Spleen (tissue), 11 donors: ENCODE measurements around the gene CAMK1D. TPM values are rescaled to one million over a fixed set of nuclear protein-coding genes. Genes with fewer than 3 reads are reported as not detected.

Experiments used
- DNase-seq: peaks from one replicate; pipeline ENCODE4 v3.0.0-alpha.2; 2020
- H3K27ac ChIP-seq, 8 donors: fragments of 200-600 bp; sonication (generic) in 7 of 8; 1 replicate in 4 of 8; 2 replicates in 4 of 8; pipeline versions ENCODE4 v1.5.0 to v1.8.0; 2016 to 2021; ENCODE audit warnings: inconsistent platforms in 4 of 8, mild to moderate bottlenecking in 4 of 8, moderate library complexity in 1 of 8
- H3K27me3 ChIP-seq, 7 donors: fragments of 200-600 bp; sonication (generic) in 6 of 7; replicated peaks in 1 of 7; 1 replicate in 4 of 7; 2 replicates in 3 of 7; pipeline versions ENCODE4 v1.5.0 to v1.8.0; 2016 to 2021; ENCODE audit warnings: inconsistent platforms in 3 of 7, mild to moderate bottlenecking in 1 of 7
- H3K36me3 ChIP-seq, 6 donors: fragments of 200-600 bp; sonication (generic) in 5 of 6; 1 replicate in 4 of 6; 2 replicates in 2 of 6; pipeline versions ENCODE4 v1.5.0 to v1.8.0; 2016 to 2021; ENCODE audit warnings: inconsistent platforms in 2 of 6
- H3K4me1 ChIP-seq, 6 donors: fragments of 200-600 bp; sonication (generic) in 5 of 6; 1 replicate in 3 of 6; 2 replicates in 3 of 6; pipeline versions ENCODE4 v1.5.0 to v1.8.0; 2016 to 2021; ENCODE audit warnings: inconsistent platforms in 3 of 6
- H3K4me3 ChIP-seq, 8 donors: fragments of 200-600 bp; sonication (generic) in 7 of 8; 1 replicate in 4 of 8; 2 replicates in 4 of 8; pipeline versions ENCODE4 v1.5.0 to v1.8.0; 2016 to 2021; ENCODE audit warnings: inconsistent platforms in 4 of 8, mild to moderate bottlenecking in 4 of 8, moderate library complexity in 2 of 8
- H3K9me3 ChIP-seq, 8 donors: fragments of 200-600 bp; sonication (generic) in 7 of 8; 1 replicate in 4 of 8; 2 replicates in 4 of 8; pipeline versions ENCODE4 v1.5.0 to v1.8.0; 2016 to 2021; ENCODE audit warnings: inconsistent platforms in 4 of 8
- CTCF ChIP-seq, 11 experiments: fragments of 200-600 bp in 7 of 11; fragments of 450-650 bp in 4 of 11; sonication (generic) in 4 of 11; IDR thresholded peaks in 8 of 11; conservative IDR thresholded peaks in 3 of 11; 1 replicate in 7 of 11; 2 replicates in 4 of 11; pipeline versions ENCODE4 v1.4.0 to v1.8.0; 2016 to 2021; ENCODE audit warnings: antibody characterized with exemption in 11 of 11, inconsistent platforms in 4 of 11, mild to moderate bottlenecking in 1 of 11
- POLR2A ChIP-seq, 3 donors: fragments of 450-650 bp; IDR thresholded peaks; one replicate each; pipeline ENCODE4 v1.5.1; 2017; ENCODE audit warnings: antibody characterized with exemption in 3 of 3, mild to moderate bottlenecking in 1 of 3
- POLR2AphosphoS5 ChIP-seq, 3 donors: sonication (generic); formaldehyde crosslinking; IDR thresholded peaks; one replicate each; pipeline ENCODE4 v1.5.1; 2017; ENCODE audit warnings: antibody characterized with exemption in 3 of 3
- WGBS, 5 donors: extraction: QIAGEN DNeasy Blood & Tissue Kit in 3 of 5; methylation state at CpG; one replicate each; pipeline versions ENCODE4 v1.1.5 to v1.1.7; 2013 to 2018; 5-methylcytosine and 5-hydroxymethylcytosine counted together
- intact Hi-C: fragments of 100-400 bp; cut with DNase I; formaldehyde crosslinking; loops from one replicate; pipeline ENCODE4 v1.15.0; 2023; ENCODE audit warnings: low total_unique reads
- polyA plus RNA-seq, 3 donors: library from polyadenylated mRNA; stranded (reverse); fragments of 200-250 nt; gene quantifications; one replicate each; pipeline ENCODE4 v1.2.1, GENCODE V29; 2013
- total RNA-seq, 7 donors: library from RNA; depleted of rRNA in 3 of 7; stranded (reverse); fragments of >200 nt in 3 of 7; fragmentation: NEBNext Ultra II Directional in 4 of 7; extraction: Animal tissue kit (Norgen Biotek cat#: 25700) in 4 of 7; gene quantifications; one replicate each; pipeline versions ENCODE4 v1.1.0 to v1.2.1, GENCODE V29; 2016 to 2021
- donor health status: healthy with polysubstance abuse.
- donor health status: DM: no; HTN: no; CAD: no; lungs with moderate emphysema.
- donor health status: DM: no; HTN: no; CAD: no.
- donor health status: Bipolar disorder and iron deficiency.
- donor health status: healthy.
- donor health status: DM: no; HTN: no; CAD: no.
- donor health status: DM: yes; HTN: yes; CAD: no.

Gene CAMK1D
- total and polyA plus RNA-seq, 10 donors: 6.8 to 34.5 (median 20.0) TPM

GRCh38 chr10:12614177-12614995 is 265.0 kb downstream of the CAMK1D start:
- 81 to 90% (median 85%) methylated on average over 9 of the region's 9 CpGs for WGBS, 5 donors
- no peak for TF ChIP-seq POLR2AphosphoS5 (IDR thresholded peaks at IDR 0.05)
- no peak for TF ChIP-seq POLR2A (IDR thresholded peaks at IDR 0.05)
- no peak for TF ChIP-seq CTCF (IDR thresholded peaks at IDR 0.05 in 8 of 11, conservative IDR thresholded peaks at IDR 0.05 in 3 of 11)
- DNase-seq: no peak

GRCh38 chr10:12615296-12616220 is 266.2 kb downstream of the CAMK1D start:
- no peak overlapping the region for H3K4me3 ChIP-seq
- WGBS, 5 donors: 96 to 97% (median 96%) methylated on average over 17 of the region's 17 CpGs
- TF ChIP-seq POLR2AphosphoS5 (IDR thresholded peaks at IDR 0.05) (no peak), POLR2A (IDR thresholded peaks at IDR 0.05) (no peak), CTCF (IDR thresholded peaks at IDR 0.05 in 8 of 11, conservative IDR thresholded peaks at IDR 0.05 in 3 of 11) (no peak)
- H3K27ac ChIP-seq: peak overlapping the region in 1 of 8 donors; percentile 58
- peaks cover 0 to 28% (median 7%) of the 10 kb centered on the region in 6 donors for H3K4me1 ChIP-seq
- intact Hi-C loops: no loop called here
- H3K27me3 ChIP-seq: no peaks in the 10 kb centered on the region
- DNase-seq: no peak
- H3K36me3 ChIP-seq: no peaks in the 10 kb centered on the region
- H3K9me3 ChIP-seq: no peaks in the 10 kb centered on the region

More at GRCh38 chr10:12614177-12614995, 265.0 kb downstream of the CAMK1D start:
- Histone ChIP-seq H3K4me1 (peaks cover 0 to 17% (median 4%) of the 10 kb centered on the region in 6 donors), H3K27me3 (no peaks in the 10 kb centered on the region), H3K27ac (peak overlapping the region in 2 of 8 donors; percentile 16 to 58), H3K4me3 (no peak overlapping the region), H3K9me3 (no peaks in the 10 kb centered on the region), H3K36me3 (no peaks in the 10 kb centered on the region)
- intact Hi-C loops: no loop called here

- intact Hi-C loops: no loop called here
- DNase-seq: no peak
- 53 to 68% (median 56%) methylated on average over 15 of the region's 15 CpGs for whole genome bisulfite sequencing, 5 donors
- Histone ChIP-seq H3K9me3 (no peaks in the 10 kb centered on the region), H3K27me3 (no peaks in the 10 kb centered on the region), H3K4me3 (no peak overlapping the region), H3K27ac (no peak overlapping the region), H3K36me3 (no peaks in the 10 kb centered on the region), H3K4me1 (peaks cover 0 to 28% (median 7%) of the 10 kb centered on the region in 6 donors)
- TF ChIP-seq CTCF (IDR thresholded peaks at IDR 0.05 in 8 of 11, conservative IDR thresholded peaks at IDR 0.05 in 3 of 11): no peak
- TF ChIP-seq POLR2AphosphoS5 (IDR thresholded peaks at IDR 0.05): no peak
- TF ChIP-seq POLR2A (IDR thresholded peaks at IDR 0.05): no peak
Measured at GRCh38 chr10:12617191-12618175, 268.1 kb downstream of the CAMK1D start.
